Neural progenitor cell (in vitro differentiated cells): Measurements from ENCODE around the gene NAT9.

Source experiments
- CTCF ChIP-seq: fragments of 200-600 bp; sonication (generic); IDR thresholded peaks from 2 replicates; pipeline ENCODE4 v1.5.1; 2017; ENCODE audit warnings: antibody characterized with exemption, mild to moderate bottlenecking
- EZH2 ChIP-seq: fragments of 200-600 bp; sonication (generic); IDR thresholded peaks from 2 replicates; pipeline ENCODE4 v1.6.1; 2017; ENCODE audit warnings: antibody characterized with exemption, mild to moderate bottlenecking, moderate library complexity
- EZH2phosphoT487 ChIP-seq: fragments of 200-600 bp; sonication (generic); IDR thresholded peaks from 2 replicates; pipeline ENCODE4 v1.6.1; 2017; ENCODE audit warnings: antibody characterized with exemption

- TF ChIP-seq CTCF = no peak
- no peak for TF ChIP-seq EZH2
- TF ChIP-seq EZH2phosphoT487 = no peak
Observed at GRCh38 chr17:74822939-74823367, 46.8 kb upstream of the NAT9 start.
